H7 (cell line): ENCODE data around the gene DXO. TPM values are rescaled to one million over a fixed set of nuclear protein-coding genes. Genes with fewer than 3 reads are reported as not detected.

Experiments
- DNase-seq: peaks from one replicate; pipeline ENCODE4 v3.0.0; 2012
- H3K27me3 ChIP-seq: 2 replicates; pipeline ENCODE4 v1.6.0; 2011; ENCODE audit warnings: mild to moderate bottlenecking, low read length; ENCODE audit not compliant: control insufficient read depth, insufficient read depth
- H3K36me3 ChIP-seq: replicated peaks from 2 replicates; pipeline ENCODE4 v1.5.1; 2011; ENCODE audit warnings: low read length; ENCODE audit not compliant: control insufficient read depth, insufficient read depth
- H3K4me3 ChIP-seq: 2 replicates; pipeline ENCODE4 v1.5.1; 2011; ENCODE audit warnings: low read depth, mild to moderate bottlenecking, control low read depth, low read length, moderate library complexity; ENCODE audit not compliant: insufficient read depth
- total RNA-seq: library from RNA; depleted of rRNA; stranded (reverse); fragments of >200 nt; shearing (Covaris generic); gene quantifications from 2 replicates; pipeline ENCODE4 v1.2.3, GENCODE V29; 2014

Gene DXO
- total RNA-seq, 1 experiment from 2014 or later = 19.9 TPM

DNA sequence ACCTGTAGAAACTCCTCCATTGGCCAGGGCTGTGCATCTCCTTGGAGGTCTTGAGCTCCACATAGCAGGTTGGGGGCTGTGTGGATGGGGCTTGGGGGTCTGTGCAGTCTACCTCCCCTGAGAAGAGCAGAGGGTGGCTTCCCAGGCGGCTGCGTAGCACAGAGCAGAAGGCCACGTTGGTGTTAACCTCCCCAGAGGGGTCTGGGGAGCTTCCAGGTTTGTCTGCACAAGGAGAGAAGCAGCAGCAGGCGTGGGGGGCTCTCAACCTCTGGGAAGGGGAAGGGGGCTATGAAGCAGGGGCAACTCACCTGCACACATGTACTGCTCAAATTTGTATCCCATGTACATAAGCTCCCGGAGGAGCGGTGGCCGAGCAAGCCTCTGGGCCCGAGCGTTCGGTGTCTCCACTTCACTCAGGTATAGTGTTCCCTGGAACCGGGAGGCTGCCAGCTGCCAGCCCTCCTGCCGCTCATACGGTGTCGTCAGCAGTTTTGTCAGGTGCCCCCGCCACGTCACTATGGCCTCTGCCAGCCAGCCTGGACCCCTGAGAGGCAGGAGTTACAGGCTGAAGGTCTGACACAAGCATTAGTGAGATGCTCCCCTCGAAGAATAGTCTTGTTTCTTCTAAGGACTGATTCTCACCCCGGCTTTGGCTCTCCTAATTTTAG, 1.2 kb downstream of the DXO start:
- no peaks in the 10 kb centered on the region for H3K27me3 ChIP-seq
- peak overlapping the region; percentile 74 for H3K4me3 ChIP-seq
- peaks cover 30% of the 10 kb centered on the region for H3K36me3 ChIP-seq
- no peak for DNase-seq

DNA sequence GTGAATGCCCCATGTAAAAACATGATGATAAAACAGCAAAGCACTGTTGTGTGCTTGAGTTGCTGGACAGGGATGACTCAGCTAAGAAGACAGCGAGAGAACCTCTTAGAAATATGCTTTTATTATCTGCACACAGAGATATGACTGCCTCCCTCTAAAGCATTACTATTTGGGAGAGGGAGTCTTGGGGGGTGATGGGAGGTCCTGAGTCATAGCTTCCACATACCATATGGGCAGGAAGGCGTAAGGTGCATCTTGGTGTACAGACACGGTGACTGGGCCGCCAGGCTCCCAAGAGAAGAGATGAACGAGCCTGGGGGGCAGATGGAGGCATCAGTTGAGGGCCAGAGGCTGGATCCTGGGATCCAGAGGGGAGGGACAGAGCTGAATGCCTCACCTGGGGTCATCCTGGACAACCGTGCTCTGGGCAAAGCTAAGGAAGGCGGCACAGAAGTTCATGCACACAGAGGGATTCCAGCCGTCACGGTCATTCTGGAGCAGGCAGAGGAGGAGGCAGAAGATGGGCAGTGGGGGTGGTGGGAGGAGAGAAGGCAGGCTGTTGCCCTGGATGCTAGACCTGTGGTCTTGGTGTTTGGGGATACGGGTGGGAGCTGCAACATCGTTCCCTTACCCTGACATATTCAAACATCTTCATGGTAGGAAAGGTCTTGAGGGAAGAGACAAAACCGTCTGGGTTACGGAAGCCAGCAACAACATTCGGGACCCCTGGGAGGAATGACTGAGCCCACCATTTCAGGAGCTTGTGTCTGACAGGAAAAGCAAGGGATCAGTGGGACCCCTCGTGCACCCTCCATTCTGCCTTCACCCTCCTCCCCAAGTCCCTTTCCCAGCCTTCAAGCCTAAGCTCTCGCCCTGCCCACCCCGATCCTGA, 2.0 kb downstream of the DXO start:
- H3K4me3 ChIP-seq = no peak overlapping the region
- no peak for DNase-seq
- H3K36me3 ChIP-seq = peaks cover 34% of the 10 kb centered on the region
- H3K27me3 ChIP-seq = no peaks in the 10 kb centered on the region

DNA sequence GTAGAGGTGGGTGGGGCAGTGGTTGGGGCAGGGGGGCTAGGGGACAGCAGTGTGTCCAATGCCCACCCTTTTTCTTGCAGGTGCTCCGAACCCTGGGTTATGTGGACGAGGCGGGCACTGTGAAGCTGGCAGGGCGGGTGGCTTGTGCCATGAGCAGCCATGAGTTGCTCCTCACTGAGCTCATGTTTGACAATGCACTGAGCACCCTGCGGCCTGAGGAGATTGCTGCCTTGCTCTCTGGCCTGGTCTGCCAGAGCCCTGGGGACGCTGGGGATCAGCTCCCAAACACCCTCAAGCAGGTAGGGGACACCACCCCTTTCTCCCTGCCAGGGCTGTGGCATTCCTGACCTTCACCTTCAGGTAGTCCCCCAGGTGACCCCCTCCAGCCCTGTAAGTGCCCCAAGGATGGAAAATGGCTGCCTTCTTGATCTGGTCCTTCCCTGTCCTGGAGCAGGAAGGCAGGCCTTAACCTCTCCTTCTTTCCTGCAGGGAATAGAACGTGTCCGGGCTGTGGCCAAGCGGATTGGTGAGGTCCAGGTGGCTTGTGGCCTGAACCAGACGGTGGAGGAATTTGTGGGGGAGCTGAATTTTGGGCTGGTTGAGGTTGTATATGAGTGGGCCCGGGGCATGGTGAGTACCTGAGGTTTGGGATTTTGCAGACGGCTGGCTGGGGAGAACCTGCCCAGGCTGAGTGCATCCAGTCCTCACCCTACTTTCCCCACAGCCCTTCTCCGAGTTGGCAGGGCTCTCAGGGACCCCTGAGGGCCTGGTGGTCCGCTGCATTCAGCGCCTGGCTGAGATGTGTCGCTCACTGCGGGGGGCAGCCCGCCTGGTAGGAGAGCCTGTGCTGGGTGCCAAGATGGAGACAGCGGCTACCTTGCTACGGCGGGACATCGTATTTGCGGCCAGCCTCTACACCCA, 2.9 kb downstream of the DXO start:
- H3K36me3 ChIP-seq = peaks cover 36% of the 10 kb centered on the region
- no peaks in the 10 kb centered on the region for H3K27me3 ChIP-seq
- DNase-seq = no peak
- no peak overlapping the region for H3K4me3 ChIP-seq

DNA sequence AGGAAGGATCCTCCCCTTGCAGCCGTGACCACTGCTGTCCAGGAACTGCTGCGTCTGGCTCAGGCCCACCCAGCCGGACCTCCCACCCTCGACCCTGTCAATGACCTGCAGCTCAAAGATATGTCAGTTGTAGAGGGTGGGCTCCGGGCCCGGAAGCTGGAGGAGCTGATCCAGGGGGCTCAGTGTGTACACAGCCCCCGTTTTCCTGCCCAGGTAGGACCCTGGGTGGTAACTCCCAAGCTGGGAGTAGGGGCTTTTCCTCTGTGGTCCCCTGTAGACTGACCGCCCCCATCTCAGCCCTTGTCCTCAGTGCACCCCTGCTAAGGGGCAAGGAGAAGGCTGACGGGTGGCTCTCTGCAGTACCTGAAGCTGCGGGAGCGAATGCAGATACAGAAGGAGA, 3.6 kb downstream of the DXO start:
- DNase-seq = peak; percentile 37
- peaks cover 40% of the 10 kb centered on the region for H3K36me3 ChIP-seq
- no peak overlapping the region for H3K4me3 ChIP-seq
- no peaks in the 10 kb centered on the region for H3K27me3 ChIP-seq

DNA sequence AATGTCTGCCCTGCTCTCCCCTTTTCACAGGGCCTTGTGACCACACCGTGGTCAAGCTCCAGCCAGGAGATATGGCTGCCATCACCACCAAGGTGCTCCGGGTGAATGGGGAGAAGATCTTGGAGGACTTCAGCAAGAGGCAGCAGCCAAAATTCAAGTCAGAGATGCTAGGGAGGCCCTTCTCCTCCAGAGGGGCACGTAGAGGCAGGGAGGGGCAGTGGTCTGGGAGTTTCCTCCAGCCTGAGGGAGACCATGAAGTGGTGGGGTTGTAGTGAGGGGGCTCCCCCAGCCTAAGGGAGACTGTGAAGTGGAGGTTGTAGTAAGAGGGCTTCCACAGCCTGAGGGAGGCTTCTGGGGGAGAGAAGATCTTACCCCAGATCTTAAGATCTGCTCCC, 4.0 kb downstream of the DXO start:
- DNase-seq = no peak
- H3K4me3 ChIP-seq = no peak overlapping the region
- H3K27me3 ChIP-seq = no peaks in the 10 kb centered on the region
- H3K36me3 ChIP-seq = peaks cover 40% of the 10 kb centered on the region

DNA sequence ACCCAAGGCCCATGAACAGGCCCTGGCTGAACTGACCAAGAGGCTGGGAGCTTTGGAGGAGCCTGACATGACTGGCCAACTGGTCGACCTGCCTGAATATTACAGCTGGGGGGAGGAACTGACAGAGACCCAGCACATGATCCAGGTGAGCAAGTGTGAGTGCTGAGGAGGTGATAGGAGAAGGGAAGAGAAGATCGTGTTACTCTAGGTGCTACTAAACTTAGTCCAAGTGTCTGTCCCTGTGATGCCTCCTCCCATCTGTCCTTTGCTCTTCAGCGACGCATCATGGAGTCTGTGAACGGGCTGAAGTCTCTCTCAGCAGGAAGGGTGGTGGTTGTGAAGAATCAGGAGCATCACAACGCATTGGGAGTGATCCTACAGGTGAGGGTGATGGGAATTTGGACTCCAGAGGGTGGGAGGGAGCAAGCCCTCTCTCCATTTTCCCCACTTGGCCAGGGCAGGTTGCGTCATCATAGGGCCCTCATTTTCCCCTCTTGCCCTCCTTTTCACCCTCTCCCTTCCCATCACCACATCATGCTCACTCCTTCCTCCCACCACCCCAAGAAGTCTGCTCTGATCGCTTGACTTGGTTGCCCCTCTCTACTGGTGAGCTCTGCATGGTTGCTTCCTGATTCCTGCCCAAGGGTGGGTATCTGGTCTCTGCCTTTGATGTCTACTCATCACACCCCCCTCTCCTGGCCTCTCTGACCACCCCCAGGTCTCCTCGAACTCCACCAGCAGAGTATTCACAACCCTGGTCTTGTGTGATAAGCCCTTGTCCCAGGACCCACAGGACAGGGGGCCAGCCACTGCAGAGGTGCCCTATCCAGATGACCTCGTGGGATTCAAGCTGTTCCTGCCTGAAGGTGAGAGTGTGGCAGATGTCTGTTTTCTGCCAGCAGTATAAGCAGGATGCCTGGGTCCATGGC, 4.7 kb downstream of the DXO start:
- no peak for DNase-seq
- Histone ChIP-seq H3K36me3 (peaks cover 44% of the 10 kb centered on the region), H3K27me3 (no peaks in the 10 kb centered on the region), H3K4me3 (no peak overlapping the region)

DNA sequence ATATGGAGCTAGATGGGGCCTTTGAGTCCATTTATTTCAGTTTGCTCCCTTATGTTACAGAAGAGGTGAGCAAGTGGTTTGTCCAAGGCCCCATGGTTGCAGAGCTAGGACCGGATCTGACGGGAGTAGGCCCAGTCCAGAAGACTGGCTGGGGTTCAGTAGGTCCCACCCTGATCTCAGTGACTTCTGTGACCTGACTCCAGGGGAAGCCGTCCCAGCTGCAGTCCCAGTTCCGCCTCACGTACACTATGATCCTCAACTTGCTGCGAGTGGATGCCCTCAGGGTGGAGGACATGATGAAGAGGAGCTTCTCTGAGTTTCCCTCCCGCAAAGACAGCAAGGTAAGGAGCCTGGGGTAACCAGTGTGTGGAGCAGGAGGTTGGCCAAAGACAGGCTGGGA, 5.4 kb downstream of the DXO start:
- H3K36me3 ChIP-seq = peaks cover 50% of the 10 kb centered on the region
- H3K27me3 ChIP-seq = no peaks in the 10 kb centered on the region
- no peak for DNase-seq
- no peak overlapping the region for H3K4me3 ChIP-seq

DNA sequence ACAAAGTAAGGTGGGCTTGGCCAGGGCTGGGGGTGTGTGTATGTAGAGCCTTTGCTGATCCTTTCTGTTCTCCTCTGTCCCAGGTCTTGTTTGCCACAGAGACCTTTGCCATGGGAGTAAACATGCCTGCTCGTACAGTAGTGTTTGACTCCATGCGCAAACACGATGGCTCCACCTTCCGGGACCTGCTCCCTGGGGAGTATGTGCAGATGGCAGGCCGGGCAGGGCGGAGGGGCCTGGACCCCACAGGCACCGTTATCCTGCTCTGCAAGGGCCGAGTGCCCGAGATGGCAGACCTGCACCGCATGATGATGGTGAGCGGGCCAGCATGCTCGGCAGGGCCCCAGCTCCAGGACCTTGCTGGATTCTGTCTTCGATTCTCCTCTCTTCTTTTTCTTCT, 6.2 kb downstream of the DXO start:
- Histone ChIP-seq H3K4me3 (no peak overlapping the region), H3K36me3 (peaks cover 50% of the 10 kb centered on the region), H3K27me3 (no peaks in the 10 kb centered on the region)
- peak; percentile 39 for DNase-seq

DNA sequence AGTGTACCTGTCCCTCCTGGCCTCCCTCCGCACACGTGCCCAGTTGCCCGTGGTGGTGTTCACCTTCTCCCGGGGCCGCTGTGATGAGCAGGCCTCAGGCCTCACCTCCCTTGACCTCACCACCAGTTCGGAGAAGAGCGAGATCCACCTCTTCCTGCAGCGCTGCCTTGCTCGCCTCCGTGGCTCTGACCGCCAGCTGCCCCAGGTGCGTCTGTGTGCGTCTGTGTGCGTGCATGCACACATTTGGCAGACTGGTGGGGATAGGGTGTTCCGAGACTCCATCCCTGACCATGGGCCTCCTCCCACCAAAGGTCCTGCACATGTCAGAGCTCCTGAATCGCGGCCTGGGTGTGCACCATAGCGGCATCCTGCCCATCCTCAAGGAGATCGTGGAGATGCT, 8.0 kb downstream of the DXO start:
- no peak overlapping the region for H3K4me3 ChIP-seq
- H3K36me3 ChIP-seq = peaks cover 43% of the 10 kb centered on the region
- no peaks in the 10 kb centered on the region for H3K27me3 ChIP-seq
- DNase-seq = no peak

DNA sequence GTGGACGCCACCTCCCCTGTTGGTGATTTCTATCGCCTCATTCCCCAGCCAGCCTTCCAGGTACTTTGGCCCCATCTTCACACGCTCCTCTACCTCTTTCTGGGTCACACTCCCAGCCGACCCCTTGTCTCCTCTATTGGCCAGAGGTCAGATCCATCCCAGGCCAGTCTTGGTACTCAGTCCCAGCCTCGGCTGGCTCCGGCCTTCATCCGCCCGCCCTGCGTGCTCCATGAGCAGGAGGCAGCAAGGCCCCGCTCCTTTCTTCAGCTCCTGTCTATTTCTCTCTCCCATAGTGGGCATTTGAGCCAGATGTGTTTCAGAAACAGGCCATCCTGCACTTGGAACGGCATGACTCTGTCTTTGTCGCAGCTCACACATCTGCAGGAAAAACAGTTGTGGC, 10.3 kb downstream of the DXO start:
- no peak overlapping the region for H3K4me3 ChIP-seq
- peaks cover 32% of the 10 kb centered on the region for H3K36me3 ChIP-seq
- H3K27me3 ChIP-seq = no peaks in the 10 kb centered on the region
- DNase-seq = no peak

DNA sequence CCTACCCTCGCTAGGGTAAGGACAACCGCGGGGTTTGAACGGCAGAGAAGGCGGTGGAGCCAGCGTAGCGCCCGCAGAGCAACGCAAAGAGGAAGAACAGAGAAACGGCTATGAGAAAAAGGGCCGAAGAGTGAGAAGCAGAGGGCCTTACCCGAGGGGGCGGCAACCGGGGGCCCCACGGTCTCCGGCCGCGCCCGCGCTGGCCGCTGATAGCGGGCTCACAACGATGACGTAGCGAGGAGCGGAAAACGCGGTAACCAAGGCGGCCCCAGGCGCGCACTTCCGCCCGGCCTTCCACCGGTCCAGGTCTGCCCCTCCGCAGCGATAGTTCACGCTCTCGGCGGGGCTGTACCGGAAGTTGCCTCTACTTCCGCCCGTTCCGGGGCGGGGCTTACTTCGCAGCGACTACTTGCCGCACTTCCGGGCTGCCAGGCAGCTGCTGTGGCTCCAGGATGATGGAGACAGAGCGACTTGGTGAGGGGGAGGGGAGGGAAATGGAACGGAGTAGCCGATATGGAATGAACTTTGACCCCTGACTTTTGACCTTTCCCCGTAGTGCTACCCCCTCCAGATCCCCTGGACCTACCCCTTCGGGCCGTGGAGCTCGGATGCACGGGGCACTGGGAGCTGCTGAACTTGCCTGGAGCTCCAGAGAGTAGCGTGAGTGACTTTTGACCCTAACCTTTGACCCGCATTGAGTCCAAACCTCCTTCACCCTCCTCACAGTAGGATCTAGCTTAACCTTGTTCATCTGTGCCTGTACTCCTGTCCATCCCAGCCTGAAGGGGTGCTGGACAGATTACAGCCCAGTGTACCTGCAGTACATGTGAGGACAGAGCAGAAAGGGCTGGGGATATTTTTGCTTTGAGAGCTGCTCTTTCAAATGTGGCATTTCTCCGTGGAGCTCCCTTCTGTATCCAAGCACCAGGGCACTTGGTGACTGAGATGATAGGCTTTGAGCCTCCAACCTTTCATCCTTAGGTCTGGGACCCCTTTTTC, 12.9 kb downstream of the DXO start, which contains the start of the genes NELFE and SKIC2:
Gene NELFE, minus strand, starts transcription at position 231 of the 999 bp plus-strand sequence. CDS start 525 bp downstream, outside the sequence.
Gene SKIC2, plus strand, starts transcription at position 435 of the 999 bp plus-strand sequence. Its CDS starts 18 bp downstream, at position 453.
- peaks cover 36% of the 10 kb centered on the region for H3K36me3 ChIP-seq

DNA sequence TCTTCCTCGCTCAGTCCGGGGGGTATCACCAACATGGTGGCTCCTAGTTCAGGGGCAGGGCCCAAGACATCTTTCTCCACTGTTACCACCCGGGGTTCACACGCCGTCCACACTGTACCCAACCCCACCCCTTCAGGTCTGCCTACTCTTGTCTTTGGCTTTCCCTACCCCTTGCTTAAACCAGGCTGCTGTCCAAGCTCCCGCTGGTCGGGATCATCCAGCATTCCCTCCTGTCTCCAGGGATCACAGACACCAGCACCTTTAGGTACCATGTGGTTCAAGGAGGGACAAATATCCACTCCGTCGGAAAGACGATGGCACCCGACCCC, 13.6 kb downstream of the DXO start:
- Histone ChIP-seq H3K4me3 (peak overlapping the region; percentile 79), H3K36me3 (peaks cover 38% of the 10 kb centered on the region), H3K27me3 (no peaks in the 10 kb centered on the region)
- DNase-seq = no peak

More for the DNA sequence above, 12.9 kb downstream of the DXO start, which contains the start of the genes NELFE and SKIC2:
- Histone ChIP-seq H3K4me3 (peak within 1 kb of the TSS; percentile 79), H3K27me3 (no peaks in the 10 kb centered on the region)
- peak; percentile 100 for DNase-seq

DNA sequence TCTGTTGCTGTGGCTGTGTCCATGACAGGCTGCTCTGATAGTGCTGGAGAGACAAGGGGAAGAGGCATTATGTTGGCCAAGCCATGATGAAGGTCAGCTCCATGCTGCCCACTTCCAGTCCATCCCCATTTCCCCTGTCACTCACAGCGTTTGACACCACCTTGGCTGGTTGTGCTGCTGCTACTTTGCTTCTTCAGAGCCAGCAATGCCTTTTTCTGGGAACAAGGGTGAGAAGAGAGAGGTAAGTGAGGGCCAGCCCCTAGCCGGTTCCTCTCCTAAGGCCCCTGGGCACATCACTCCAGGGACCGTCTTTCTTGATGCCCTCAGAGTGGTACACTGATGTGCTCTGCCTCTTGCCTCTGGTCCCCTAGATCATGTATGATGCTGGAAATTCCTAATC, 15.1 kb downstream of the DXO start:
- no peak for DNase-seq
- Histone ChIP-seq H3K27me3 (no peaks in the 10 kb centered on the region), H3K36me3 (peaks cover 36% of the 10 kb centered on the region), H3K4me3 (no peak overlapping the region)
